Astrocyte of the spinal cord (primary cell): ENCODE results near the gene SCGB1A1.

Source experiments
- DNase-seq: peaks from one replicate; pipeline ENCODE4 v3.0.0; 2011; ENCODE audit warnings: low read depth, low spot score
- H3K4me3 ChIP-seq: 2 replicates; pipeline ENCODE4 v1.5.1; 2011; ENCODE audit warnings: low read depth, mild to moderate bottlenecking, low read length, moderate library complexity
- in situ Hi-C: cut with HindIII; loops from 2 replicates; pipeline ENCODE4 v1.10.0; 2017; ENCODE audit warnings: low sequenced_read_pairs
- TF ChIP-seq, protein P1 (sequence below): IDR thresholded peaks from 2 replicates; pipeline ENCODE4 v1.5.1; 2012; ENCODE audit warnings: low read depth, mild to moderate bottlenecking, low read length, inconsistent platforms

The SCGB1A1 gene

DNA sequence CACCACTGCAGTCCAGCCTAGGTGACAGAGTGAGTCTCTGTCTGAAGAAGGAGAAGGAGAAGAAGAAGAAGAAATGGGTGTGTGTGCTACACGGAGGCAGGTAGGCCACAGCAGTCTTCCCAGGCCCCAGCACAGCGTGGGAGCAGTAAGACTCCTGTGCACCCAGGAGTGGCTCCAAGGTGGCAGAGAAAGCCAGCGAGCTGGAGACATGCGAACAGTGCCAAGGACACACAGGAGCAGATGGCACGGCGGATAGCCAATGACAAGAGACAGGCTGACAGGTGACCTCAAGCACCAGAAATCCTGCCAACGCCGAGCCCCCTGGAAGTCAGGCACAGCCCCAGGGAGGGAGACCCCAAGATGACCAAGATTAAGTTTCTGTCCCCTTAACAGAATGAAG is 9.0 kb upstream of the SCGB1A1 start:
- TF ChIP-seq, protein P1, sequence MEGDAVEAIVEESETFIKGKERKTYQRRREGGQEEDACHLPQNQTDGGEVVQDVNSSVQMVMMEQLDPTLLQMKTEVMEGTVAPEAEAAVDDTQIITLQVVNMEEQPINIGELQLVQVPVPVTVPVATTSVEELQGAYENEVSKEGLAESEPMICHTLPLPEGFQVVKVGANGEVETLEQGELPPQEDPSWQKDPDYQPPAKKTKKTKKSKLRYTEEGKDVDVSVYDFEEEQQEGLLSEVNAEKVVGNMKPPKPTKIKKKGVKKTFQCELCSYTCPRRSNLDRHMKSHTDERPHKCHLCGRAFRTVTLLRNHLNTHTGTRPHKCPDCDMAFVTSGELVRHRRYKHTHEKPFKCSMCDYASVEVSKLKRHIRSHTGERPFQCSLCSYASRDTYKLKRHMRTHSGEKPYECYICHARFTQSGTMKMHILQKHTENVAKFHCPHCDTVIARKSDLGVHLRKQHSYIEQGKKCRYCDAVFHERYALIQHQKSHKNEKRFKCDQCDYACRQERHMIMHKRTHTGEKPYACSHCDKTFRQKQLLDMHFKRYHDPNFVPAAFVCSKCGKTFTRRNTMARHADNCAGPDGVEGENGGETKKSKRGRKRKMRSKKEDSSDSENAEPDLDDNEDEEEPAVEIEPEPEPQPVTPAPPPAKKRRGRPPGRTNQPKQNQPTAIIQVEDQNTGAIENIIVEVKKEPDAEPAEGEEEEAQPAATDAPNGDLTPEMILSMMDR, result no peak
- in situ Hi-C loops, result no loop called here
- no peak for DNase-seq
- no peak overlapping the region for H3K4me3 ChIP-seq

DNA sequence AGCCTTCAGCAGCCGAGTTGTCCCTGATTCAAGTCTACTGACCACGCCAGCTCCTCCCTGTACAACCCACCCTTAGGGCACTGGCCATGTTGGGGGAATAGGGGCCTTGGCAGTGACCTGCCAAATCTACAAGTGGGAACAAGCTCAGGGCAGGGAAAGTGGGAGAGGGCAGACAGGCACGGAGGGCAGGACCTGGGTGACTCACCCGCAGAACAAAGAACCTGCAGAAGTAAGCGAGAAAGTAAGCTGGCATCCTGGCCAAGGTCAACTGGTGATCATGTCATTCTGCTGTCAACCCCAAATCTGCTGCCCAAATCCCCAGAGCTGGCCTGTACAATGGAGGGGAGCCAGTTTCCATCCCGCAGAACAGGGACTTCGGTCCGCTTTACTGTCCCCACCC is 7.9 kb upstream of the SCGB1A1 start:
- TF ChIP-seq, protein P1, result no peak
- no peak overlapping the region for H3K4me3 ChIP-seq
- no peak for DNase-seq
- in situ Hi-C loops, result no loop called here

DNA sequence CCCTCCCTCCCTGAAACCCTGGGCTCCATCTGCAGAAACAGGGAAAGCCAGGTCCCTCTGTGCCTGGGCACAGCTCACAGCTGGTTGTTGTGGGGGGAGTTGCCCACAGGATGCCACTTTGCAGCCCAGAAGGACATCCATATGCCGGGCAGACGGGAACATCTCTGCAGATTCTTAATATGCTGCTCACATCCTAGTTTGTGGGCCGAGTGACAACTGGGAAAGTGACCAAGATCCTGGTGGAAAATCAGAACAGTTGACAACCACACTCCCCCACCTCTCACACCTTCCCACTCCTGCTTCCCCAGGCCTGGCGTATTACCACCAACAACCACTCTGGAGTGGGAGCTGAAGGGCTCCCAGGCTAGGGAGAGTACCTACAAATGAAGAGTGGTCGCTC is 7.3 kb upstream of the SCGB1A1 start:
- no peak for DNase-seq
- in situ Hi-C loops, result no loop called here
- H3K4me3 ChIP-seq, result no peak overlapping the region
- TF ChIP-seq, protein P1, result no peak

DNA sequence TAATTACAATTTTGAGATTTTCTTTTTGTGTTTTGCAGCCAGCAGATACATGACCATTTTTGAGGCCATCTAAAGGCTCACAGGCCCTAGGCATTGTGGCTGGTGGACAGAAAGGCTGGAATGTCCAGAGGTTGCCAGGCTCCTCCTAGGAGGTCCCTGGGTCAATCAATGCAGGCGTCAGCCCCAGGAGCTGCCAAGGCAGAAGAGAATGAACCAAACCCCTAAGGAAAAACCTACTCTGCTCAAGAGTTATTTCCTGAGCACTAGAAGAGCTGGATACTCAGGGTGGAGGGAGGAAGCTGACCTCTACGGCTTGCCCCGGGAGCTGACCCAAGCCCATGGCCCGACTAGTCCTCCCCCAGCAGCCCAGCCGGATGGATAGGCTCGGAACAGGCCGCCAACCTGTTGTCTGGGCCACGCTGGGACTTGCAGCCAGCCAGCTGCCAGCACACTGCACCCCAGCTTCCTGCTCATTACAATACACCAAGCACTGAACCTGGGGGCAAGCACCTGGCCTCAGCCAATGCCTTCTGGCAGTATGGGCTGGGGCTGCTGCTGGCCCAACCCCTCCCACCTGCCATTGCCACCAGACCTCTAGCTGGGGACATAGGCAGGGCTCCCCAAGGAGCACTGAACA is 5.7 kb upstream of the SCGB1A1 start:
- no peak for DNase-seq
- TF ChIP-seq, protein P1, result no peak
- in situ Hi-C loops, result no loop called here
- H3K4me3 ChIP-seq, result no peak overlapping the region

DNA sequence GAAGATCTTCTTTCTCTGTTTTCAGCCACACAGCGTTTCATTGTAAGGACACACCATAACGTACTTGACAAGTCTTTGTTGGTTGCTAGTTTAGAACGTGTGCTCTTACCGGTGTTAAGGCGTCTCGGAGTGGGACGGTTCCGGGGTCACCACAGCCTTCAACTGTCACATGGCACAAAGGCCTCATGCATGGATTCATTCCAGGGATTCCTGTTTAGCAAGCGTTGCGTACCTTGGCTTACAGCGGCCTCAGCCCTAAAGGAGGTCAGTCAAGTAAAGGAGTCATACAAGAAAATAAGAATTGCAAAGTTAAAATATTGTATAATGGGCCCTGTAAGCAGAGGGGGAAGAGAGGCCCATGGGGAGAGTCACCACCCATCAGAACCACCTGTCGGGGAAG is 2.2 kb upstream of the SCGB1A1 start:
- no peak overlapping the region for H3K4me3 ChIP-seq
- no peak for DNase-seq
- in situ Hi-C loops, result no loop called here
- TF ChIP-seq, protein P1, result no peak

DNA sequence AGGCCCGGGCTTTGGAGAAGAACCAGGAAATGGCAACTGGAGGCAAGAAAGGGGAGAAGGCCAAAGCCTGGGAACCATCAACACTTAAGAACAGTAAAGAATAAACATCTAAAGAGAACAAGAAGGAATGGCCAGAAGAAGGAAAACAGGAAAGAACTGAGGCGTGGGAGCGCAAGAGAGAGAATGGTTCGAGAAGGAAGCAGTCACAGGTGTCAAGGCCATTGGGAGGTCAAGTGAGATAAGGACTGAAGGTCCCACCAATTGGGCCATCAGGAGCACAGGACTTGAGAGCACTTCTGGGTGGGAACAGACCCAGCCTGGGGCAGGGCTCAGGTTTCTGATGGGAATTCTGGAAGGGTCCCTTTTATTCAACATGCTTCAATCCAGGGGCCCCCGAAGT is 697 bp upstream of the SCGB1A1 start:
- no peak for DNase-seq
- TF ChIP-seq, protein P1, result no peak
- H3K4me3 ChIP-seq, result no peak overlapping the region
- in situ Hi-C loops, result no loop called here
